Measurements from ENCODE around the gene RMND1.

The RMND1 gene

DNA sequence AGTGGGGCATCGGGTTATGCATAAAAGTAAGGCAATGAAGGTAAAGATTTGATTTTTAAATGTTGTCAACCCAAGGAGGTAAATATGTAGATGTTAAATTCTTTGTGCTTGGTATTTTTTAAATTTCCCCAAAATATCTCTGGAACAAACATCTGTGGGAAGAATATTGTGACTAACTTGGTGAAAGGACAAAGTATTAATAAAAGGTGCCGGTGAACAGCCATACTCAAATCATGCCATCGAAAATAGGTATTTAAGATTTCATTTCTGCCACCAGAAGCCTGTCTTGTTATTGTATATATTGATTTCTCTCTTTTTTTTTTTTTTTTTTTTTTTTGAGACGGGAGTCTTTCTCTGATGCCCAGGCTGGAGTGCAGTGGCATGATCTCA is 48.0 kb downstream of the RMND1 start:
- H2AFZ ChIP-seq (ENCODE audit: low read length), result no peak overlapping the region
- H3K9ac ChIP-seq (ENCODE audit: low read length), result no peak overlapping the region
- no peak overlapping the region for H3K4me3 ChIP-seq (ENCODE audit: low read depth, low read length, poor library complexity, severe bottlenecking)
- H3K9me2 ChIP-seq (ENCODE audit: low read depth, low read length), result no peaks in the 10 kb centered on the region
- H3F3A ChIP-seq (ENCODE audit: insufficient read depth, low read length), result no peaks in the 10 kb centered on the region
- H3K27me3 ChIP-seq (ENCODE audit: insufficient read depth, low read length), result no peaks in the 10 kb centered on the region
- no peak overlapping the region for H3K27ac ChIP-seq (ENCODE audit: low read depth, low read length, poor library complexity, severe bottlenecking)
- TF ChIP-seq, protein P1, sequence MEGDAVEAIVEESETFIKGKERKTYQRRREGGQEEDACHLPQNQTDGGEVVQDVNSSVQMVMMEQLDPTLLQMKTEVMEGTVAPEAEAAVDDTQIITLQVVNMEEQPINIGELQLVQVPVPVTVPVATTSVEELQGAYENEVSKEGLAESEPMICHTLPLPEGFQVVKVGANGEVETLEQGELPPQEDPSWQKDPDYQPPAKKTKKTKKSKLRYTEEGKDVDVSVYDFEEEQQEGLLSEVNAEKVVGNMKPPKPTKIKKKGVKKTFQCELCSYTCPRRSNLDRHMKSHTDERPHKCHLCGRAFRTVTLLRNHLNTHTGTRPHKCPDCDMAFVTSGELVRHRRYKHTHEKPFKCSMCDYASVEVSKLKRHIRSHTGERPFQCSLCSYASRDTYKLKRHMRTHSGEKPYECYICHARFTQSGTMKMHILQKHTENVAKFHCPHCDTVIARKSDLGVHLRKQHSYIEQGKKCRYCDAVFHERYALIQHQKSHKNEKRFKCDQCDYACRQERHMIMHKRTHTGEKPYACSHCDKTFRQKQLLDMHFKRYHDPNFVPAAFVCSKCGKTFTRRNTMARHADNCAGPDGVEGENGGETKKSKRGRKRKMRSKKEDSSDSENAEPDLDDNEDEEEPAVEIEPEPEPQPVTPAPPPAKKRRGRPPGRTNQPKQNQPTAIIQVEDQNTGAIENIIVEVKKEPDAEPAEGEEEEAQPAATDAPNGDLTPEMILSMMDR (IDR thresholded peaks at IDR 0.05; ENCODE audit: low read length), result no peak
- TF ChIP-seq EZH2 (IDR thresholded peaks at IDR 0.05; ENCODE audit: borderline replicate concordance, low read length), result no peak
- H3K79me2 ChIP-seq (ENCODE audit: insufficient read depth, low read length), result peaks cover 47% of the 10 kb centered on the region
- peaks cover 70% of the 10 kb centered on the region for H3K36me3 ChIP-seq (ENCODE audit: insufficient read depth, low read length)
- no peak overlapping the region for H3K4me2 ChIP-seq (ENCODE audit: low read length)
- H3K4me1 ChIP-seq (ENCODE audit: insufficient read depth, low read length, severe bottlenecking), result no peaks in the 10 kb centered on the region
- no peaks in the 10 kb centered on the region for H3K9me3 ChIP-seq (ENCODE audit: low read length)
- no peaks in the 10 kb centered on the region for H4K20me1 ChIP-seq (ENCODE audit: insufficient read depth, low read length)

DNA sequence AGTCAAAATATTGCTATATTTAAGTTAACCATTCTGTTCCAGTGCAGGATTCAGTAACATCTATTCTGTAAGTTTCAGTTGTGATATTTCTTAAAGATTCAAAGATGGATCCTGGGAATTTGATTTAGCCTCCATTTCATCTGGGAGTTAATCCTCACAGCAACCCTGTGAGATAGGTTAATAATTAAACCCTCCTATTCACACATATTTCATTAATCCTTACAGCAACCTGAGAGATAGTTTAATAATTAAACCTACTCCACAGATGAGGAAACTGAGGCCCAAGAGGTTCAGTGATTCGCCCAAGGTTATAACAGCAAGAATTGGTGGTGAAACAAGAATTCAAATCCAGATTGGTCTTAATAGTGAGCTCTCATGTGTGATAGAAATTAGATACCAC is 49.7 kb downstream of the RMND1 start:
- TF ChIP-seq, protein P1 (IDR thresholded peaks at IDR 0.05; ENCODE audit: low read length), result no peak
- TF ChIP-seq EZH2 (IDR thresholded peaks at IDR 0.05; ENCODE audit: borderline replicate concordance, low read length), result no peak
- Histone ChIP-seq H3K79me2 (ENCODE audit: insufficient read depth, low read length) (peaks cover 64% of the 10 kb centered on the region), H3K27ac (ENCODE audit: low read depth, low read length, poor library complexity, severe bottlenecking) (no peak overlapping the region), H3K9me2 (ENCODE audit: low read depth, low read length) (no peaks in the 10 kb centered on the region), H4K20me1 (ENCODE audit: insufficient read depth, low read length) (peaks cover 1% of the 10 kb centered on the region; the same call in 1 of the 2 replicates), H3K27me3 (ENCODE audit: insufficient read depth, low read length) (no peaks in the 10 kb centered on the region), H3K4me3 (ENCODE audit: low read depth, low read length, poor library complexity, severe bottlenecking) (no peak overlapping the region), H3K36me3 (ENCODE audit: insufficient read depth, low read length) (peaks cover 71% of the 10 kb centered on the region), H3K9me3 (ENCODE audit: low read length) (no peaks in the 10 kb centered on the region), H2AFZ (ENCODE audit: low read length) (no peak overlapping the region), H3K4me2 (ENCODE audit: low read length) (no peak overlapping the region), H3F3A (ENCODE audit: insufficient read depth, low read length) (no peaks in the 10 kb centered on the region), H3K9ac (ENCODE audit: low read length) (no peak overlapping the region), H3K4me1 (ENCODE audit: insufficient read depth, low read length, severe bottlenecking) (no peaks in the 10 kb centered on the region)

DNA sequence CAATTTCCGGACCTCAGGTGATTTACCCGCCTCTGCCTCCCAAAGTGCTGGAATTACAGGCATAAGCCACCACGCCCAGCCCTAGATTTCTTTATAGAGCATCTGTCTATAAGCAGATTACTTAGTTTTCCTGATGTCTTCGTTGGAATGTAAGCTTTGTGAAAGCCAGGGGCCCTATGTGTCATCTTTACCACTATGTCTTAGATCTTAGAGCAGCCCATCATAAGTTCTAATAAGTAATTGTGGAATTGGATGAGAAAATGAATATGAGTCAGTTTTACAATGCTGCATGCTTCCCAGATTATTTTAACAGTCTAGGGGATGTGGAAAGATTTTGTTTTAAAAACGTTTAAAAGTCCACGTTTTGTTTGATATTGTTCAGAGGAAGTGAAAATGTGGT is 51.5 kb downstream of the RMND1 start:
- Histone ChIP-seq H3K27me3 (ENCODE audit: insufficient read depth, low read length) (no peaks in the 10 kb centered on the region), H3K27ac (ENCODE audit: low read depth, low read length, poor library complexity, severe bottlenecking) (no peak overlapping the region), H3K36me3 (ENCODE audit: insufficient read depth, low read length) (peaks cover 74% of the 10 kb centered on the region), H3K79me2 (ENCODE audit: insufficient read depth, low read length) (peaks cover 81% of the 10 kb centered on the region), H3K4me3 (ENCODE audit: low read depth, low read length, poor library complexity, severe bottlenecking) (no peak overlapping the region), H3K9me2 (ENCODE audit: low read depth, low read length) (no peaks in the 10 kb centered on the region), H3K9ac (ENCODE audit: low read length) (no peak overlapping the region), H3K4me1 (ENCODE audit: insufficient read depth, low read length, severe bottlenecking) (peaks cover under 1% of the 10 kb centered on the region), H2AFZ (ENCODE audit: low read length) (no peak overlapping the region), H4K20me1 (ENCODE audit: insufficient read depth, low read length) (peaks cover 2% of the 10 kb centered on the region; the same call in 1 of the 2 replicates), H3F3A (ENCODE audit: insufficient read depth, low read length) (no peaks in the 10 kb centered on the region), H3K9me3 (ENCODE audit: low read length) (no peaks in the 10 kb centered on the region), H3K4me2 (ENCODE audit: low read length) (no peak overlapping the region)
- TF ChIP-seq EZH2 (IDR thresholded peaks at IDR 0.05; ENCODE audit: borderline replicate concordance, low read length), result no peak
- TF ChIP-seq, protein P1 (IDR thresholded peaks at IDR 0.05; ENCODE audit: low read length), result no peak

Measured in OCI-LY1 (cell line).